Smooth muscle cell of the umbilical artery (primary cell): ENCODE results near the gene EPG5. TPM values are rescaled to one million over a fixed set of nuclear protein-coding genes. Genes with fewer than 3 reads are reported as not detected.

Source experiments
- total RNA-seq: library from RNA; depleted of rRNA; stranded (reverse); fragments of >200 nt; gene quantifications from 2 replicates; pipeline ENCODE4 v1.2.3, GENCODE V29; 2014

Gene EPG5
- total RNA-seq, result 49.0 and 150 TPM in 2 replicates

GRCh38 chr18:45967007-45967706 lies at the start of gene EPG5:
Gene EPG5 (minus strand): TSS chr18:45967329. CDS start chr18:45967239, 90 bp downstream.

GRCh38 chr18:45825258-45826044 lies 141.7 kb downstream of the EPG5 start, which contains the start of gene SIGLEC15:
Gene SIGLEC15 (plus strand): TSS chr18:45825675. CDS start chr18:45825729, 54 bp downstream.

Other genes starting within 250 kb of the EPG5 start
- gene SLC14A1, start 243.1 kb downstream of the EPG5 start, total RNA-seq, result 30.9 and 135 TPM in 2 replicates
- 0.30 and 2.5 TPM in 2 replicates for gene SIGLEC15, start 141.7 kb downstream of the EPG5 start, total RNA-seq
- 7.1 and 16.7 TPM in 2 replicates for gene PSTPIP2, start 104.9 kb upstream of the EPG5 start, total RNA-seq
- 821 and 822 TPM in 2 replicates for gene ATP5F1A, start 131.0 kb upstream of the EPG5 start, total RNA-seq
- gene HAUS1, start 137.1 kb upstream of the EPG5 start, total RNA-seq, result 35.6 and 57.3 TPM in 2 replicates